Breast epithelium (tissue), 3 donors: ENCODE data around the gene ATP9A.

Experiments
- CTCF ChIP-seq, 3 donors: fragments of 450-650 bp; IDR thresholded peaks; one replicate each; pipeline ENCODE4 v1.5.1; 2016 to 2017; ENCODE audit warnings: antibody characterized with exemption in 3 of 3, mild to moderate bottlenecking in 3 of 3, moderate library complexity in 3 of 3
- POLR2A ChIP-seq: fragments of 450-650 bp; IDR thresholded peaks from one replicate; pipeline ENCODE4 v1.6.1; 2016; ENCODE audit warnings: antibody characterized with exemption, mild to moderate bottlenecking, moderate library complexity
- POLR2AphosphoS5 ChIP-seq, 3 donors: sonication (generic); formaldehyde crosslinking; IDR thresholded peaks; one replicate each; pipeline ENCODE4 v1.6.1; 2017; ENCODE audit warnings: antibody characterized with exemption in 3 of 3

DNA sequence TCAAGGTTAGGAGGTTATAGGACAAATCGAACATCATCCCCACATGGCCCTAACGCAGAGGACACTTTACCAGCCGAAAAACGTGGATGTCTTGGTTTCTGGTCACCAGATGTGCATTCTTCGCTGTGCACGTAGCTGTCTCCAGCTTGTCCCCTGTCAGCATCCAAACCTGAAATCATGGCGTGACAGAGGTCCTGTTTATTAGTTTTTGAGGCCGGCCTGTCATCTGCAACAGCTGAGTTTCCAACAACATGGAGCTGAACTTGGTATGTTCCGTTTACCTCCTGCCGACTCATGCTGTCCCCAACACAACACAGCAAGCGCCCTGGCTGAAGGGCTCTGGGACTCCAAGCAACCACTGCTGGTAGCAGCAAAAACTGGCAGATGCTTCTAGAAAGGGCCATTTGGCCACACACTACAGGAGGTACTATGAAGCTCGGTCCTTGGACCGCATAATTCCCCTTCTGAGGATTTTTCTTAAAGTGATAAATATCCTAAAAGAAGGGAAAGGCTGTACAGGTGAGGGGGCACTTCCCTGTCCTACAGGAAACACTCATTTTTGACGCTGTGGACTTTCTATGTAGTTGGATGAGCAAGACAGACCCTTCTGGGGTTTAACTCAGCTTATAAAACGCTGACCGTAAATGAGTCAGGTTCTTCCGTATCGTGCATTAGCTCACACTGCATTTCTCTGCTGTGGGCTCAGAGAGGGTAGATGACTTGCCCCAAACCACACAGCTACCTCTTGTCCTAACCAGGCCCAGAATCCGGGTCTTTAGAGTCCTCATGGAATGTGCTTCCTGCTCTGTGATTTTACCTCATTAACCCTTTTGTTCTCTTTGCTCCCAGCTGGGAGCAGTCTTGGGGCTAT is 146.0 kb downstream of the ATP9A start:
- TF ChIP-seq CTCF (IDR thresholded peaks at IDR 0.05) (no peak), POLR2A (no peak), POLR2AphosphoS5 (IDR thresholded peaks at IDR 0.05) (no peak)
